ENCODE measurements around the gene PSMB8. TPM values are rescaled to one million over a fixed set of nuclear protein-coding genes. Genes with fewer than 3 reads are reported as not detected.

Gene PSMB8
- total RNA-seq, 2 experiments from 2014 or later, result 370 to 371 TPM

DNA sequence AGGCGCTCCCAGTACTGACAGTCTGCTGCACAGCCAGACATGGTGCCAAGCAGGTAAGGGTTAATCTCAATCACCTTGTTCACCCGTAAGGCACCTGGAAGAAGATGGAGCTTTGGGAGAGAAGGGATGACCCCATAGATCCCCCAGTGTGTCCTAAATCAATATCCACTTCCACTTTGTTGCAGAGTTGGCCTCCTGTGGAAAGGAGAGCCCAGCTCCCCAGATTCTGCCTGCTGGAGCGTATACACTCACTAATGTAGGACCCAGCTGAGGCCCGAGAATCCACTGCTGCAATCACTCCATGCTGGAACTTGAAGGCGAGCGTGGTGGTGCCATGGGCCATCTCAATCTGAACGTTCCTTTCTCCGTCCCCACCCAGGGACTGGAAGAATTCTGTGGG lies 1.2 kb downstream of the PSMB8 start:
- ATAC-seq (no peak), DNase-seq (no peak)
- H3K4me3 Mint-ChIP-seq, result peak overlapping the region; percentile 97
- TF ChIP-seq, protein P1, sequence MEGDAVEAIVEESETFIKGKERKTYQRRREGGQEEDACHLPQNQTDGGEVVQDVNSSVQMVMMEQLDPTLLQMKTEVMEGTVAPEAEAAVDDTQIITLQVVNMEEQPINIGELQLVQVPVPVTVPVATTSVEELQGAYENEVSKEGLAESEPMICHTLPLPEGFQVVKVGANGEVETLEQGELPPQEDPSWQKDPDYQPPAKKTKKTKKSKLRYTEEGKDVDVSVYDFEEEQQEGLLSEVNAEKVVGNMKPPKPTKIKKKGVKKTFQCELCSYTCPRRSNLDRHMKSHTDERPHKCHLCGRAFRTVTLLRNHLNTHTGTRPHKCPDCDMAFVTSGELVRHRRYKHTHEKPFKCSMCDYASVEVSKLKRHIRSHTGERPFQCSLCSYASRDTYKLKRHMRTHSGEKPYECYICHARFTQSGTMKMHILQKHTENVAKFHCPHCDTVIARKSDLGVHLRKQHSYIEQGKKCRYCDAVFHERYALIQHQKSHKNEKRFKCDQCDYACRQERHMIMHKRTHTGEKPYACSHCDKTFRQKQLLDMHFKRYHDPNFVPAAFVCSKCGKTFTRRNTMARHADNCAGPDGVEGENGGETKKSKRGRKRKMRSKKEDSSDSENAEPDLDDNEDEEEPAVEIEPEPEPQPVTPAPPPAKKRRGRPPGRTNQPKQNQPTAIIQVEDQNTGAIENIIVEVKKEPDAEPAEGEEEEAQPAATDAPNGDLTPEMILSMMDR (IDR thresholded peaks at IDR 0.05), result no peak
- POLR2A ChIA-PET, result interaction anchor here (0.9 to 10.7 kb wide), 6 partner anchors 8 to 129 kb away, joined by 3 to 458 read pairs (median 56); partner anchors contain the start of genes BRD2, PSMB9 and TAP1
- peaks cover 85% of the 10 kb centered on the region for H3K36me3 Mint-ChIP-seq (ENCODE audit: low read depth)
- H3K27ac Mint-ChIP-seq, result peak overlapping the region; percentile 99
- H3K27me3 Mint-ChIP-seq, result no peaks in the 10 kb centered on the region
- H3K4me1 Mint-ChIP-seq (ENCODE audit: low read depth), result peaks cover 53% of the 10 kb centered on the region
- intact Hi-C loops (cut with micrococcal nuclease), result no loop called here
- H3K9me3 Mint-ChIP-seq, result no peaks in the 10 kb centered on the region
- CTCF ChIA-PET, result interaction anchor here (1.2 to 10.1 kb wide), 3 partner anchors 16 to 110 kb away, joined by 3 to 400 read pairs (median 291); partner anchors contain the start of genes HLA-DMA, PSMB9 and TAP1

DNA sequence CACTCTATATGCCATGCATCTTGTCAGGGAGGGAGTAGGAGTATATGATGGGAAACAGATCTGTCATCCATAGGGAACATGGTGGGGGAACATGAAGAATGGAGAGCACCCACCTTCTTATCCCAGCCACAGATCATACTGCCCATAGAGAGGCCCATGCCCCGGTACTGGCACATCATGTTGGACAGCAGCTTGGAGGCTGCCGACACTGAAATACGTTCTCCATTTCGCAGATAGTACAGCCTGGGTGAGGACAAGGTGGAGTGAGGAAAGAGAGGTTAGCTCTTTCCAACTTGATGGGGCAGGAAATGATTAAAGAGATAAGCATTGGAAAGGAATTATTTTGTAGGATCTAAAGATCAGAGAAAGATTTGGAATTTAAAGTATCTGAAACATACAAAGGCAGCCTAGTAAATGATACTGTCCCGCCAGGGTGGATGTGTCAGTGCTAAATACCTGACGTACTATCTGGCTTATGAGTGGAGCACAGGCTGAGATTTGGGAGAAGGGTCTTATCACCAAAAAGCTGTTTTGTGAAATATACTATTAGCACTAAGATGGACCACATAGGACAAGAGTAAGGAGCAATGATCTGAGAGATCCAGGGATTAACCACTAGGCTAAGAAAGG lies 1.7 kb downstream of the PSMB8 start:
- Mint-ChIP-seq H3K27me3 (no peaks in the 10 kb centered on the region), H3K36me3 (ENCODE audit: low read depth) (peaks cover 85% of the 10 kb centered on the region), H3K4me1 (ENCODE audit: low read depth) (peaks cover 47% of the 10 kb centered on the region), H3K27ac (peak overlapping the region; percentile 99), H3K9me3 (no peaks in the 10 kb centered on the region), H3K4me3 (peak overlapping the region; percentile 97)
- TF ChIP-seq, protein P1 (IDR thresholded peaks at IDR 0.05), result no peak
- DNase-seq (no peak), ATAC-seq (no peak)
- ChIA-PET POLR2A (interaction anchor here (0.7 to 10.7 kb wide), 7 partner anchors 8 to 141 kb away, joined by 3 to 458 read pairs (median 30); partner anchors contain the start of genes BRD2, PSMB9 and TAP1), CTCF (interaction anchor here (1.2 to 10.1 kb wide), 5 partner anchors 8 to 142 kb away, joined by 3 to 400 read pairs (median 44); partner anchors contain the start of genes HLA-DMA, PSMB9 and TAP1)
- intact Hi-C loops (cut with micrococcal nuclease), result no loop called here

GRCh38 chr6:32840604-32841246 lies 3.1 kb downstream of the PSMB8 start:
- intact Hi-C loops (cut with micrococcal nuclease), result no loop called here
- CTCF ChIA-PET, result interaction anchor here (0.6 to 10.1 kb wide), 6 partner anchors 10 to 1082 kb away, joined by 3 to 400 read pairs (median 48); partner anchors contain the start of genes HLA-DMA, PSMB9 and TAP1

DNA sequence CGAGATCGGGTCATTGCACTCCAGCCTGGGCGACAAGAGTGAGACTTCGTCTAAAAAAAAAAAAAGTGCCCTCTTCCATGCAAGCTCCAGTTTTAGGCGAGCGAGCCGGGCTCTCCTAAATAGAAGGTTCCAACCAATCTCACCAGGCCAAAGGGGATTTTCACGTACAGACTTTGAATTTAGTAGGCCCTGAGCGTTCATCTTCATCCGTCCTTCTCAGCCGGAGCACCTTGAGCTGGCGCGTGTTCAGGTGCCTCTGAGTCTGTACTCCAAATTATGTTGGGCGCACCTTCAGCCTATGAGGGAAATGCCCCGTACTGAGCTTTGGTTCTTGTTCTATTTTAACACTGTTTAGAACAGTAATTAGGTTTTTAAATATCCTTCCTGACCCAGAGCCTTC lies 4.5 kb downstream of the PSMB8 start:
- Mint-ChIP-seq H3K4me3 (peak overlapping the region; percentile 79), H3K36me3 (ENCODE audit: low read depth) (peaks cover 86% of the 10 kb centered on the region), H3K9me3 (no peaks in the 10 kb centered on the region), H3K27ac (peak overlapping the region; percentile 99), H3K27me3 (no peaks in the 10 kb centered on the region), H3K4me1 (ENCODE audit: low read depth) (peaks cover 64% of the 10 kb centered on the region)
- no peak for DNase-seq
- TF ChIP-seq, protein P1 (IDR thresholded peaks at IDR 0.05), result no peak
- POLR2A ChIA-PET, result interaction anchor here (0.6 to 10.7 kb wide), 15 partner anchors 7 to 141 kb away, joined by 3 to 458 read pairs (median 13); partner anchors contain the start of genes BRD2, PSMB9 and TAP1
- intact Hi-C loops (cut with micrococcal nuclease), result no loop called here
- no peak for ATAC-seq
- CTCF ChIA-PET, result interaction anchor here (0.7 to 10.1 kb wide), 26 partner anchors 8 to 423 kb away, joined by 3 to 400 read pairs (median 7); partner anchors contain the start of genes HLA-DMA, PSMB9 and TAP1

More at GRCh38 chr6:32840604-32841246, 3.1 kb downstream of the PSMB8 start:
- TF ChIP-seq, protein P1 (IDR thresholded peaks at IDR 0.05), result no peak
- peak overlapping the region; percentile 97 for H3K4me3 Mint-ChIP-seq
- peaks cover 86% of the 10 kb centered on the region for H3K36me3 Mint-ChIP-seq (ENCODE audit: low read depth)
- POLR2A ChIA-PET, result interaction anchor here (1.2 to 10.7 kb wide), 6 partner anchors 10 to 131 kb away, joined by 3 to 458 read pairs (median 80); partner anchors contain the start of genes BRD2, PSMB9 and TAP1
- DNase-seq (peak; percentile 77), ATAC-seq (peak; percentile 3)
- peaks cover 53% of the 10 kb centered on the region for H3K4me1 Mint-ChIP-seq (ENCODE audit: low read depth)
- no peaks in the 10 kb centered on the region for H3K27me3 Mint-ChIP-seq
- no peaks in the 10 kb centered on the region for H3K9me3 Mint-ChIP-seq
- H3K27ac Mint-ChIP-seq, result peak overlapping the region; percentile 99
